Activated CD8-positive, alpha-beta memory T cell treated with anti-CD3 and anti-CD28 coated beads for 1 hour (primary cell): ENCODE measurements around the gene IRAK1.

Experiments
- DNase-seq, 2 donors: peaks; one replicate each; pipeline ENCODE4 v3.0.0-alpha.2; 2020; ENCODE audit warnings: low read depth in 1 of 2; ENCODE audit errors: extremely low read depth in 1 of 2

IRAK1 gene

GRCh38 chrX:154019633-154020528 lies at the start of gene IRAK1:
Gene IRAK1 (minus strand): TSS chrX:154019902. CDS start chrX:154019812, 90 bp downstream.
- peak in 1 of 2 donors; percentile 37 for DNase-seq

GRCh38 chrX:154068560-154068959 lies 48.9 kb upstream of the IRAK1 start:
- no peak for DNase-seq

- DNase-seq, result no peak
These were observed 45.1 kb upstream of the IRAK1 start for GRCh38 chrX:154064637-154065435.

- DNase-seq, result no peak
These were observed 43.5 kb upstream of the IRAK1 start for GRCh38 chrX:154063234-154063633.

- DNase-seq, result no peak
These were observed 42.1 kb upstream of the IRAK1 start for GRCh38 chrX:154061801-154062200.

- DNase-seq, result no peak
These were observed 40.1 kb upstream of the IRAK1 start for GRCh38 chrX:154059729-154060245.

GRCh38 chrX:154059231-154059630 lies 39.5 kb upstream of the IRAK1 start:
- no peak for DNase-seq

GRCh38 chrX:154058214-154058997 lies 38.7 kb upstream of the IRAK1 start:
- no peak for DNase-seq

GRCh38 chrX:154057791-154058190 lies 38.1 kb upstream of the IRAK1 start:
- no peak for DNase-seq

GRCh38 chrX:154056770-154057241 lies 37.1 kb upstream of the IRAK1 start:
- DNase-seq, result no peak

- peak; percentile 33 to 47 for DNase-seq
These were observed 31.6 kb upstream of the IRAK1 start for GRCh38 chrX:154051201-154051810.

GRCh38 chrX:154050113-154050495 lies 30.4 kb upstream of the IRAK1 start:
- DNase-seq, result no peak

GRCh38 chrX:154049209-154050112 lies 29.8 kb upstream of the IRAK1 start:
- no peak for DNase-seq

GRCh38 chrX:154048398-154048797 lies 28.7 kb upstream of the IRAK1 start:
- no peak for DNase-seq

- DNase-seq, result no peak
These were observed 27.4 kb upstream of the IRAK1 start for GRCh38 chrX:154046940-154047610.

GRCh38 chrX:154046031-154046781 lies 26.5 kb upstream of the IRAK1 start:
- DNase-seq, result no peak

GRCh38 chrX:154044091-154044490 lies 24.4 kb upstream of the IRAK1 start:
- DNase-seq, result no peak
